Measurements from ENCODE around the gene SACM1L.

SACM1L gene

GRCh38 chr3:45665101-45665572 is 24.1 kb upstream of the SACM1L start:
- no peaks in the 10 kb centered on the region for H3K9me3 ChIP-seq (ENCODE audit: control insufficient read depth in 2 of 2, low read length in 2 of 2)
- H3K27ac ChIP-seq (ENCODE audit: low read depth in 2 of 2, low read length in 2 of 2), result no peak overlapping the region
- peaks cover 0 to 6% of the 10 kb centered on the region in 2 donors for H3K4me1 ChIP-seq (ENCODE audit: control insufficient read depth in 2 of 2, insufficient read depth in 2 of 2, low read length in 2 of 2)
- peak overlapping the region in 1 of 2 donors; percentile 8 for H3K9ac ChIP-seq (ENCODE audit: low read depth in 1 of 2, low read length in 2 of 2)
- peaks cover 24 to 35% of the 10 kb centered on the region in 2 donors for H3K36me3 ChIP-seq (ENCODE audit: control insufficient read depth in 2 of 2, insufficient read depth in 2 of 2, low read length in 2 of 2)
- H3K4me3 ChIP-seq (ENCODE audit: low read length in 2 of 2), result peak overlapping the region; percentile 30 to 53
- no peaks in the 10 kb centered on the region for H3K27me3 ChIP-seq (ENCODE audit: control insufficient read depth in 2 of 2, insufficient read depth in 2 of 2, low read length in 2 of 2)

- Histone ChIP-seq H3K36me3 (ENCODE audit: control insufficient read depth in 2 of 2, insufficient read depth in 2 of 2, low read length in 2 of 2) (peaks cover 38 to 51% of the 10 kb centered on the region in 2 donors), H3K4me3 (ENCODE audit: low read length in 2 of 2) (no peak overlapping the region), H3K27ac (ENCODE audit: low read depth in 2 of 2, low read length in 2 of 2) (no peak overlapping the region), H3K9me3 (ENCODE audit: control insufficient read depth in 2 of 2, low read length in 2 of 2) (no peaks in the 10 kb centered on the region), H3K27me3 (ENCODE audit: control insufficient read depth in 2 of 2, insufficient read depth in 2 of 2, low read length in 2 of 2) (no peaks in the 10 kb centered on the region), H3K9ac (ENCODE audit: low read depth in 1 of 2, low read length in 2 of 2) (no peak overlapping the region), H3K4me1 (ENCODE audit: control insufficient read depth in 2 of 2, insufficient read depth in 2 of 2, low read length in 2 of 2) (peaks cover 0 to 6% of the 10 kb centered on the region in 2 donors)
These were observed 22.3 kb upstream of the SACM1L start for GRCh38 chr3:45666757-45667431.

- Histone ChIP-seq H3K4me1 (ENCODE audit: control insufficient read depth in 2 of 2, insufficient read depth in 2 of 2, low read length in 2 of 2) (peaks cover 0 to 6% of the 10 kb centered on the region in 2 donors), H3K4me3 (ENCODE audit: low read length in 2 of 2) (no peak overlapping the region), H3K27ac (ENCODE audit: low read depth in 2 of 2, low read length in 2 of 2) (no peak overlapping the region), H3K9me3 (ENCODE audit: control insufficient read depth in 2 of 2, low read length in 2 of 2) (no peaks in the 10 kb centered on the region), H3K27me3 (ENCODE audit: control insufficient read depth in 2 of 2, insufficient read depth in 2 of 2, low read length in 2 of 2) (no peaks in the 10 kb centered on the region), H3K9ac (ENCODE audit: low read depth in 1 of 2, low read length in 2 of 2) (no peak overlapping the region), H3K36me3 (ENCODE audit: control insufficient read depth in 2 of 2, insufficient read depth in 2 of 2, low read length in 2 of 2) (peaks cover 44 to 57% of the 10 kb centered on the region in 2 donors)
These were observed 21.6 kb upstream of the SACM1L start for GRCh38 chr3:45667569-45667934.

GRCh38 chr3:45670436-45670835 is 18.8 kb upstream of the SACM1L start:
- Histone ChIP-seq H3K36me3 (ENCODE audit: control insufficient read depth in 2 of 2, insufficient read depth in 2 of 2, low read length in 2 of 2) (peaks cover 68 to 82% of the 10 kb centered on the region in 2 donors), H3K27me3 (ENCODE audit: control insufficient read depth in 2 of 2, insufficient read depth in 2 of 2, low read length in 2 of 2) (no peaks in the 10 kb centered on the region), H3K4me1 (ENCODE audit: control insufficient read depth in 2 of 2, insufficient read depth in 2 of 2, low read length in 2 of 2) (no peaks in the 10 kb centered on the region), H3K27ac (ENCODE audit: low read depth in 2 of 2, low read length in 2 of 2) (no peak overlapping the region), H3K9me3 (ENCODE audit: control insufficient read depth in 2 of 2, low read length in 2 of 2) (no peaks in the 10 kb centered on the region), H3K9ac (ENCODE audit: low read depth in 1 of 2, low read length in 2 of 2) (no peak overlapping the region), H3K4me3 (ENCODE audit: low read length in 2 of 2) (no peak overlapping the region)

- peaks cover 64 to 79% of the 10 kb centered on the region in 2 donors for H3K36me3 ChIP-seq (ENCODE audit: control insufficient read depth in 2 of 2, insufficient read depth in 2 of 2, low read length in 2 of 2)
- no peaks in the 10 kb centered on the region for H3K4me1 ChIP-seq (ENCODE audit: control insufficient read depth in 2 of 2, insufficient read depth in 2 of 2, low read length in 2 of 2)
- no peaks in the 10 kb centered on the region for H3K27me3 ChIP-seq (ENCODE audit: control insufficient read depth in 2 of 2, insufficient read depth in 2 of 2, low read length in 2 of 2)
- H3K4me3 ChIP-seq (ENCODE audit: low read length in 2 of 2), result no peak overlapping the region
- no peaks in the 10 kb centered on the region for H3K9me3 ChIP-seq (ENCODE audit: control insufficient read depth in 2 of 2, low read length in 2 of 2)
- H3K9ac ChIP-seq (ENCODE audit: low read depth in 1 of 2, low read length in 2 of 2), result no peak overlapping the region
- H3K27ac ChIP-seq (ENCODE audit: low read depth in 2 of 2, low read length in 2 of 2), result no peak overlapping the region
These were observed 18.2 kb upstream of the SACM1L start for GRCh38 chr3:45670991-45671390.

- Histone ChIP-seq H3K4me3 (ENCODE audit: low read length in 2 of 2) (no peak overlapping the region), H3K27me3 (ENCODE audit: control insufficient read depth in 2 of 2, insufficient read depth in 2 of 2, low read length in 2 of 2) (no peaks in the 10 kb centered on the region), H3K9ac (ENCODE audit: low read depth in 1 of 2, low read length in 2 of 2) (no peak overlapping the region), H3K9me3 (ENCODE audit: control insufficient read depth in 2 of 2, low read length in 2 of 2) (no peaks in the 10 kb centered on the region), H3K27ac (ENCODE audit: low read depth in 2 of 2, low read length in 2 of 2) (no peak overlapping the region), H3K4me1 (ENCODE audit: control insufficient read depth in 2 of 2, insufficient read depth in 2 of 2, low read length in 2 of 2) (peaks cover 0 to 7% of the 10 kb centered on the region in 2 donors), H3K36me3 (ENCODE audit: control insufficient read depth in 2 of 2, insufficient read depth in 2 of 2, low read length in 2 of 2) (peaks cover 64 to 82% of the 10 kb centered on the region in 2 donors)
These were observed 15.9 kb upstream of the SACM1L start for GRCh38 chr3:45673273-45673672.

GRCh38 chr3:45676325-45677032 is 12.7 kb upstream of the SACM1L start:
- no peak overlapping the region for H3K27ac ChIP-seq (ENCODE audit: low read depth in 2 of 2, low read length in 2 of 2)
- H3K4me1 ChIP-seq (ENCODE audit: control insufficient read depth in 2 of 2, insufficient read depth in 2 of 2, low read length in 2 of 2), result peaks cover 0 to 7% of the 10 kb centered on the region in 2 donors
- peaks cover 62 to 68% of the 10 kb centered on the region in 2 donors for H3K36me3 ChIP-seq (ENCODE audit: control insufficient read depth in 2 of 2, insufficient read depth in 2 of 2, low read length in 2 of 2)
- no peaks in the 10 kb centered on the region for H3K27me3 ChIP-seq (ENCODE audit: control insufficient read depth in 2 of 2, insufficient read depth in 2 of 2, low read length in 2 of 2)
- H3K9me3 ChIP-seq (ENCODE audit: control insufficient read depth in 2 of 2, low read length in 2 of 2), result no peaks in the 10 kb centered on the region
- H3K9ac ChIP-seq (ENCODE audit: low read depth in 1 of 2, low read length in 2 of 2), result no peak overlapping the region
- H3K4me3 ChIP-seq (ENCODE audit: low read length in 2 of 2), result no peak overlapping the region

GRCh38 chr3:45677033-45677446 is 12.2 kb upstream of the SACM1L start:
- Histone ChIP-seq H3K36me3 (ENCODE audit: control insufficient read depth in 2 of 2, insufficient read depth in 2 of 2, low read length in 2 of 2) (peaks cover 57 to 65% of the 10 kb centered on the region in 2 donors), H3K4me1 (ENCODE audit: control insufficient read depth in 2 of 2, insufficient read depth in 2 of 2, low read length in 2 of 2) (peaks cover 0 to 7% of the 10 kb centered on the region in 2 donors), H3K9me3 (ENCODE audit: control insufficient read depth in 2 of 2, low read length in 2 of 2) (no peaks in the 10 kb centered on the region), H3K27me3 (ENCODE audit: control insufficient read depth in 2 of 2, insufficient read depth in 2 of 2, low read length in 2 of 2) (no peaks in the 10 kb centered on the region), H3K27ac (ENCODE audit: low read depth in 2 of 2, low read length in 2 of 2) (no peak overlapping the region), H3K9ac (ENCODE audit: low read depth in 1 of 2, low read length in 2 of 2) (no peak overlapping the region), H3K4me3 (ENCODE audit: low read length in 2 of 2) (no peak overlapping the region)

GRCh38 chr3:45677841-45678240 is 11.4 kb upstream of the SACM1L start:
- Histone ChIP-seq H3K27ac (ENCODE audit: low read depth in 2 of 2, low read length in 2 of 2) (no peak overlapping the region), H3K36me3 (ENCODE audit: control insufficient read depth in 2 of 2, insufficient read depth in 2 of 2, low read length in 2 of 2) (peaks cover 49 to 62% of the 10 kb centered on the region in 2 donors)

GRCh38 chr3:45679805-45680204 is 9.4 kb upstream of the SACM1L start:
- Histone ChIP-seq H3K4me1 (ENCODE audit: control insufficient read depth in 2 of 2, insufficient read depth in 2 of 2, low read length in 2 of 2) (peaks cover 0 to 7% of the 10 kb centered on the region in 2 donors), H3K27ac (ENCODE audit: low read depth in 2 of 2, low read length in 2 of 2) (no peak overlapping the region), H3K9me3 (ENCODE audit: control insufficient read depth in 2 of 2, low read length in 2 of 2) (no peaks in the 10 kb centered on the region), H3K36me3 (ENCODE audit: control insufficient read depth in 2 of 2, insufficient read depth in 2 of 2, low read length in 2 of 2) (peaks cover 30 to 45% of the 10 kb centered on the region in 2 donors), H3K27me3 (ENCODE audit: control insufficient read depth in 2 of 2, insufficient read depth in 2 of 2, low read length in 2 of 2) (no peaks in the 10 kb centered on the region), H3K9ac (ENCODE audit: low read depth in 1 of 2, low read length in 2 of 2) (no peak overlapping the region), H3K4me3 (ENCODE audit: low read length in 2 of 2) (no peak overlapping the region)

More at GRCh38 chr3:45677841-45678240, 11.4 kb upstream of the SACM1L start:
- H3K4me1 ChIP-seq (ENCODE audit: control insufficient read depth in 2 of 2, insufficient read depth in 2 of 2, low read length in 2 of 2), result peaks cover 0 to 7% of the 10 kb centered on the region in 2 donors
- no peak overlapping the region for H3K4me3 ChIP-seq (ENCODE audit: low read length in 2 of 2)
- H3K27me3 ChIP-seq (ENCODE audit: control insufficient read depth in 2 of 2, insufficient read depth in 2 of 2, low read length in 2 of 2), result no peaks in the 10 kb centered on the region
- no peak overlapping the region for H3K9ac ChIP-seq (ENCODE audit: low read depth in 1 of 2, low read length in 2 of 2)
- H3K9me3 ChIP-seq (ENCODE audit: control insufficient read depth in 2 of 2, low read length in 2 of 2), result no peaks in the 10 kb centered on the region
